Measurements from ENCODE around the gene GCG. TPM values are rescaled to one million over a fixed set of nuclear protein-coding genes. Genes with fewer than 3 reads are reported as not detected.

Gene GCG
- total RNA-seq, 2 experiments from 2014 or later = not detected

GRCh38 chr2:162177301-162177700 is 25.3 kb upstream of the GCG start:
- no peaks in the 10 kb centered on the region for H3K4me1 Mint-ChIP-seq
- intact Hi-C loops (cut with DNase I, micrococcal nuclease) = no loop called here
- POLR2A ChIA-PET = no interaction called here
- H3K36me3 Mint-ChIP-seq (ENCODE audit: low read depth) = no peaks in the 10 kb centered on the region
- H3K27me3 Mint-ChIP-seq = peaks cover 23% of the 10 kb centered on the region
- H3K9me3 Mint-ChIP-seq (ENCODE audit: low read depth) = no peaks in the 10 kb centered on the region
- DNase-seq = no peak
- no peak overlapping the region for H3K27ac Mint-ChIP-seq
- CTCF ChIA-PET = interaction anchor here (1.0 kb wide), 1 partner anchor 25 kb away, joined by 5 read pairs; the partner anchor contains the start of gene GCG
- no peak for ATAC-seq
- no peak overlapping the region for H3K4me3 Mint-ChIP-seq

DNA sequence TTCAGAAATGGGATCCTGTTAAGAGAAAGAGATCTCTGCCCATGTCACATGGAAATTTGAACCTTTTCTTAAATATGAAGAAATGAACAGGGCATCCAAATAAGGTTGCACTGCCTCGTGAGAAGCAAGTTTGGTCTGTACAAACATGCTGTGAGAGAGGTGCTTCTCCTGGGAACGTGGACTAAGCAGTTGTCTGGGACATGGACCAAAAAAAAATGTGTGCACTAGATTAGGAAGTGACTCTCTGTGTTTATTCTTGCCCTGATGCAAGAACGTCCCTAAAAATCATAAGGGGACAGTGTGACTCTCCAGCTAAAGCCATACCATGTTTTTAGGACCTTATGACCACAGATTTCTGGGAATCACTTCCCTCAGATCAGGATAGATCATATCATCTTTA is 23.7 kb upstream of the GCG start:
- Mint-ChIP-seq H3K36me3 (ENCODE audit: low read depth) (no peaks in the 10 kb centered on the region), H3K9me3 (ENCODE audit: low read depth) (no peaks in the 10 kb centered on the region), H3K4me3 (no peak overlapping the region), H3K27ac (no peak overlapping the region), H3K27me3 (peaks cover 23% of the 10 kb centered on the region), H3K4me1 (no peaks in the 10 kb centered on the region)
- CTCF ChIA-PET = no interaction called here
- POLR2A ChIA-PET = interaction anchor here (0.6 kb wide), 1 partner anchor 358 kb away, joined by 4 read pairs; no protein-coding TSS in a partner anchor
- ATAC-seq (no peak), DNase-seq (no peak)
- intact Hi-C loops (cut with DNase I, micrococcal nuclease) = no loop called here

DNA sequence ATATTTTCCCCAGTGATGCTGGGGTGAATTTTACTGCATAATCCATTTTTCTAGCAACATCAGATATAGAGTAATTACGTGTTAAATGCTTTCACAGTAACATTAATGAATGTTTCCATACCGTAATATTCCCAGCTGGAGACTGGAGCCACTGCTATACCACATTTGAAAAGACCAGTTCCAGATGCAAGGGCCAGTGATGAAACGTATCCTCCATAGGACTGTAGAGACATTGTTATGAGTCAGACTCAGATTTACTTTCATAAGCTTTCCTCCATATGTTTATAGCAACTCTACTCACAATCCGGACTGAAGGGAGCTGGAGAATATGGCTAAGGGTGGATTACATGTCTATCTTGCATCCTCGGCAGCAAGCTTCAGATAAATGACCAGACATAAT is 22.7 kb upstream of the GCG start:
- ChIA-PET POLR2A (no interaction called here), CTCF (no interaction called here)
- no peak overlapping the region for H3K27ac Mint-ChIP-seq
- no peak for ATAC-seq
- H3K4me1 Mint-ChIP-seq = no peaks in the 10 kb centered on the region
- no peaks in the 10 kb centered on the region for H3K9me3 Mint-ChIP-seq (ENCODE audit: low read depth)
- intact Hi-C loops (cut with DNase I, micrococcal nuclease) = no loop called here
- H3K4me3 Mint-ChIP-seq = no peak overlapping the region
- DNase-seq = no peak
- H3K27me3 Mint-ChIP-seq = peaks cover 19% of the 10 kb centered on the region
- no peaks in the 10 kb centered on the region for H3K36me3 Mint-ChIP-seq (ENCODE audit: low read depth)

GRCh38 chr2:162172802-162173370 is 20.8 kb upstream of the GCG start:
- H3K36me3 Mint-ChIP-seq (ENCODE audit: low read depth) = no peaks in the 10 kb centered on the region
- no peaks in the 10 kb centered on the region for H3K4me1 Mint-ChIP-seq
- ATAC-seq = peak; percentile 88
- peaks cover 18% of the 10 kb centered on the region for H3K27me3 Mint-ChIP-seq
- ChIA-PET POLR2A (interaction anchor here (0.7 kb wide), 1 partner anchor 98 kb away, joined by 4 read pairs; no protein-coding TSS in a partner anchor), CTCF (interaction anchor here (1.9 kb wide), 1 partner anchor 7 kb away, joined by 6 read pairs; no protein-coding TSS in a partner anchor)
- no peak for DNase-seq
- H3K4me3 Mint-ChIP-seq = no peak overlapping the region
- H3K27ac Mint-ChIP-seq = no peak overlapping the region
- intact Hi-C loops (cut with DNase I, micrococcal nuclease) = no loop called here
- no peaks in the 10 kb centered on the region for H3K9me3 Mint-ChIP-seq (ENCODE audit: low read depth)

DNA sequence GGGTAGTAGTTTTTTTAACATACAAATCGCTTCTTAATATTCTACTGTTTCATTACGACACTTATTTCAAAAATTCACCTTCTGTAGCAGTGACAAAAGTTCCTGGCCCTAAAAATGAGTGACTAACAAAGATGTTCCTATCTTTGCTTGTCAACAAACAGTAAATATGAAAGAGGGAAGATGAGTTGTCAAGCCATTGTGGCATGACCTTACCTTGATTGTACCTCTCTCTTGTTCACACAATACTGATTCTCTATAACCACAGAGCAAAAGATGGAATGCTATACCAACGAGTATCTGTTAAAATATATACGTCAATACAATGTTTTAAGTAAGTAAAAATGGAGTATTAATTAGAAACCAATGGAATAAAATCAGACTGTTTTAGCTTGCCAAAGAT is 14.7 kb upstream of the GCG start:
- intact Hi-C loops (cut with DNase I, micrococcal nuclease) = no loop called here
- no peak overlapping the region for H3K4me3 Mint-ChIP-seq
- H3K9me3 Mint-ChIP-seq (ENCODE audit: low read depth) = no peaks in the 10 kb centered on the region
- no peak for ATAC-seq
- ChIA-PET POLR2A (no interaction called here), CTCF (interaction anchor here (0.6 to 1.8 kb wide), 5 partner anchors 10 to 183 kb away, joined by 3 to 6 read pairs (median 4); no protein-coding TSS in a partner anchor)
- peaks cover 22% of the 10 kb centered on the region for H3K27me3 Mint-ChIP-seq
- peaks cover 6% of the 10 kb centered on the region for H3K4me1 Mint-ChIP-seq
- no peaks in the 10 kb centered on the region for H3K36me3 Mint-ChIP-seq (ENCODE audit: low read depth)
- no peak overlapping the region for H3K27ac Mint-ChIP-seq
- DNase-seq = no peak

DNA sequence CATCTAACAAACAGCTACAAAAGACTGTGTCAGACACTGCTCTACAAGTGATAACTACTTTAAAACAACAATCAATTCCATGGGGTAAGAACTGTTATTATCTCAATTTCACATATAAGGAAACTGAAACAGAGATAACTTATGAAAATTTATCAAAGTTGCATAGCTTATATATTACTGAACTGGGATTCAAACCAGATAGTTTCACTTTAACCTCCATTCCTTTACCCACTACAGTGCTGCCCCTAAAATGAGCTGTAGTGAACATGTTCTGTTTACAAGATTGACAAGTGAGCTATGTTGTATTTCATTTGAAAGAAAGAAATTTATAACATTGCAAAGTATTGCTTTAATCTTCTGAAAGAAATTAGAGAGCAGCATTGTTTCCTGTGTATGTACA is 14.1 kb upstream of the GCG start:
- CTCF ChIA-PET = interaction anchor here (1.3 to 1.8 kb wide), 4 partner anchors 10 to 135 kb away, joined by 4 to 6 read pairs (median 4); no protein-coding TSS in a partner anchor
- DNase-seq = no peak

DNA sequence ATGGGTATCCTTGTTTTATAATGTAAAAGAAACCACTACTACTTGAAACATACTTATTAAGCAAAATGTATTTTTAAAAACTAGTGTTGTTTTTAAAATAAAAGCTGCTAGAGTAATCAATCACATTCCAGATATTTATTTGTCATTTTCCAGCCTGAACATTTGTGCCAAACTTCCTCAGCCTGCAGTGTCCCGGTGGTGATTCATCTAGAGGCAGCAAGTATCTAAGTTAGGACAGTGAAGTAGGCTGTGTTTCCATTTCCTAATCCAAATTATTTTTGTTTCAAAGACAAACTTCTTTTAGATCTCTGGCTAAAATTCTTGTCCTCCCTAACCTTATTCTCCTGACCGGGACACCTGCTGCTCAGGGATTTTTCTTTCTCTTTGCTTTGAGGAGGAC is 12.8 kb upstream of the GCG start:
- H3K36me3 Mint-ChIP-seq (ENCODE audit: low read depth) = no peaks in the 10 kb centered on the region
- intact Hi-C loops (cut with DNase I, micrococcal nuclease) = no loop called here

More for the DNA sequence above, 14.1 kb upstream of the GCG start:
- no peaks in the 10 kb centered on the region for H3K9me3 Mint-ChIP-seq (ENCODE audit: low read depth)
- peaks cover 6% of the 10 kb centered on the region for H3K4me1 Mint-ChIP-seq
- H3K4me3 Mint-ChIP-seq = no peak overlapping the region
- peaks cover 22% of the 10 kb centered on the region for H3K27me3 Mint-ChIP-seq
- H3K36me3 Mint-ChIP-seq (ENCODE audit: low read depth) = no peaks in the 10 kb centered on the region
- no peak overlapping the region for H3K27ac Mint-ChIP-seq
- intact Hi-C loops (cut with DNase I, micrococcal nuclease) = no loop called here
- POLR2A ChIA-PET = no interaction called here
- peak; percentile 30 for ATAC-seq

DNA sequence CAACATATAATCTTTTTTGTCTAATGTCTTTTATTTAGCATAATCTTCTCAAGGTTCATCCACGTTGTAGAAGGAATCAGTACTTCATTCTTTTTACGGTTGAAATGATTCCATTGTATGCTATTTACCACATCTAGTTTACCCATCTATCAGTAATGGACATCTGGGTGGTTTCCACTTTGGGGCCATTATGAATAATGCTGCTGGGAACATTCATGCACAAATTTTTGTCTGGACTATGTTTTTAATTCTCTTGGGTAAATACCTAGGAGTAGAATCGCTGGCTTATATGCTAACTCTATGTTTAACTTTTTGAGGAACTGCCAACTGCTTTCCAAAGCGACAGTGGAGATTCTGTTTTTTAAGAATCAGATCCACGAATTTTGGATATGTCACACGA is 7.4 kb upstream of the GCG start:
- Mint-ChIP-seq H3K4me3 (no peak overlapping the region), H3K36me3 (ENCODE audit: low read depth) (no peaks in the 10 kb centered on the region), H3K9me3 (ENCODE audit: low read depth) (no peaks in the 10 kb centered on the region), H3K4me1 (no peaks in the 10 kb centered on the region), H3K27ac (no peak overlapping the region), H3K27me3 (peaks cover 24% of the 10 kb centered on the region)
- ATAC-seq (no peak), DNase-seq (no peak)
- ChIA-PET CTCF (interaction anchor here (0.9 to 2.0 kb wide), 2 partner anchors 11 to 139 kb away, joined by 5 to 8 read pairs; no protein-coding TSS in a partner anchor), POLR2A (no interaction called here)
- intact Hi-C loops (cut with DNase I, micrococcal nuclease) = no loop called here

More for the DNA sequence above, 12.8 kb upstream of the GCG start:
- peaks cover 6% of the 10 kb centered on the region for H3K4me1 Mint-ChIP-seq
- no peaks in the 10 kb centered on the region for H3K9me3 Mint-ChIP-seq (ENCODE audit: low read depth)
- H3K4me3 Mint-ChIP-seq = no peak overlapping the region
- ChIA-PET POLR2A (no interaction called here), CTCF (interaction anchor here (1.7 kb wide), 1 partner anchor 17 kb away, joined by 4 read pairs; no protein-coding TSS in a partner anchor)
- no peak for ATAC-seq
- peaks cover 26% of the 10 kb centered on the region for H3K27me3 Mint-ChIP-seq
- DNase-seq = no peak
- no peak overlapping the region for H3K27ac Mint-ChIP-seq

DNA sequence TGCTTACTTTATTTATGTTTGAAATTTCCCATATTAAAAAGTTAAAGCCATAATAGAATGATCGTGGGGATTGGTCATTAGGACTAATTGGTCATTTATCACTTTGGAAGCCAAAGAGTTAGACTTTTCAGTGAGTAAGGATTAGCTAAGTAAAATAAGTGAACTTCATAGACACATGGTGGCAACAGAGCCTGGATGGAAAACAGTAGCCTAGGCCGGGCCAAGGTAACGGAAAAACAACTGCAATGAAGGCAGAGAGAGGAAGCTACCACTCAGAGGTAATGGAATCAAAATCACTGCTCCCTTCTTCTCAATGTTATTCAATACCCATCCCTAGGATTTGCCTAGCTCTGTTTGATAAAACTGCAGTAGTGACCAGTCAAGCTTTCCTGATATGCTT is 4.1 kb upstream of the GCG start:
- CTCF ChIA-PET = interaction anchor here (0.6 to 4.9 kb wide), 6 partner anchors 11 to 232 kb away, joined by 3 to 87 read pairs (median 4); no protein-coding TSS in a partner anchor
- intact Hi-C loops (cut with DNase I, micrococcal nuclease) = no loop called here

DNA sequence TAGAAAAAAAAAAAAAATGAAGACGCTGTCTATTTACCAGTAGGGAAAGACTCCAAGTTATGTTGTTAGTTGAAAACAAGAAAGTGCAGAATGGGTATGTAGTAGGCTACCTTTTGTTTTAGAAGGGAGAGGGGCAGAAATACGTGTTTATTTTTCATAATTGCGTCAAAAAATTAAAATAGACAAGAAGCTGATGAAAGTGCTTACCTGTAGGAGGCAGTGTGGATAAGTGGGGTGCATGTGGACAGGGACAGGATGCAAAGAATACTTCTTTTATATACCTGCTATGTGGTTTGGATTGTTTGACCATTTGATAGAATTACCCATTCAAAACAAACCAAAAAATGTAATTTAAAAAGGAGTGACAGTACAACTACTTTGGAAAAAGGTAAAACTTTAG is 3.0 kb upstream of the GCG start:
- Mint-ChIP-seq H3K4me1 (no peaks in the 10 kb centered on the region), H3K9me3 (ENCODE audit: low read depth) (no peaks in the 10 kb centered on the region), H3K27ac (no peak overlapping the region), H3K4me3 (no peak overlapping the region), H3K36me3 (ENCODE audit: low read depth) (no peaks in the 10 kb centered on the region), H3K27me3 (peaks cover 28% of the 10 kb centered on the region)
- intact Hi-C loops (cut with DNase I, micrococcal nuclease) = loop anchor here in 1 of 2 experiments (2.0 kb wide), 1 partner anchor 66 kb away; no protein-coding TSS in a partner anchor
- ChIA-PET POLR2A (no interaction called here), CTCF (interaction anchor here (0.6 to 4.9 kb wide), 12 partner anchors 11 to 404 kb away, joined by 3 to 87 read pairs (median 4); no protein-coding TSS in a partner anchor)
- no peak for ATAC-seq
- DNase-seq = no peak

More for the DNA sequence above, 4.1 kb upstream of the GCG start:
- Mint-ChIP-seq H3K36me3 (ENCODE audit: low read depth) (no peaks in the 10 kb centered on the region), H3K4me1 (no peaks in the 10 kb centered on the region), H3K27me3 (peaks cover 28% of the 10 kb centered on the region), H3K4me3 (no peak overlapping the region), H3K27ac (no peak overlapping the region), H3K9me3 (ENCODE audit: low read depth) (no peaks in the 10 kb centered on the region)
- no peak for DNase-seq
- POLR2A ChIA-PET = no interaction called here
- no peak for ATAC-seq

DNA sequence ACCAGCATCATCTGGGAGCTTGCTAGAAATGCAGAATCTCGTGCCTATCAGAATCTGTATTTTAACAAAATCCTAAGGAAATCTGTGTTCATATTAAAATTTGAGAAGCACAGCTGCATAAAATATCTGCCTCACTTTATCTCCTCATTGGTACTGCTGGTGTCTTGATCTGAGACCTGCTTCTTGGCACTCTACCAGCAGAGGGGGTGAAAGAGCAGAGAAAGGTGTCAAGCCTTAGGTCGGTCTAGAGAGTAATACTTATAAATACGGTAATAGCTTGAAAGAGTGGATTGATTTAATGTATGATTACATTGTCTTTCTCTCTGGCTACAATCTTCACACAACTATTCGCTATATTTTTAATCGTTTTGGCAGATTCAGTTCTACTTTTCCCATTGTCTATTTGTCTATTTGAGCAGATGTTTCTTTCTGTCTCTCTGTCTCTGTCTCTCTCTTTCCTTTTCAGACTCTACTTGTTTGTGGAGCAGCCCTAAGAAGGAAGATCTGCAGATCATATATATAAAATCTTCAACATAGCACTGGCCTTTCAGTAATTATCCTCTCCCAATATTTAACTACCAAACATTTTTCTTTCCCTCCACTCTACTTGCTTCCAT is 1.7 kb upstream of the GCG start:
- Mint-ChIP-seq H3K27ac (no peak overlapping the region), H3K36me3 (ENCODE audit: low read depth) (no peaks in the 10 kb centered on the region), H3K4me3 (no peak overlapping the region), H3K4me1 (no peaks in the 10 kb centered on the region), H3K9me3 (ENCODE audit: low read depth) (no peaks in the 10 kb centered on the region), H3K27me3 (peaks cover 26% of the 10 kb centered on the region)
- ATAC-seq = peak; percentile 95
- ChIA-PET POLR2A (no interaction called here), CTCF (interaction anchor here (0.5 to 4.9 kb wide), 27 partner anchors 9 to 571 kb away, joined by 3 to 87 read pairs (median 4); no protein-coding TSS in a partner anchor)
- DNase-seq = peak; percentile 76
- intact Hi-C loops (cut with DNase I, micrococcal nuclease) = loop anchor here (1.0 to 5.0 kb wide), 3 partner anchors 67 to 145 kb away; no protein-coding TSS in a partner anchor

Data from activated CD4-positive, alpha-beta T cell treated with anti-CD3 and anti-CD28 coated beads for 36 hours (primary cell).